ENCODE results near the gene C3orf38.

C3orf38 gene

DNA sequence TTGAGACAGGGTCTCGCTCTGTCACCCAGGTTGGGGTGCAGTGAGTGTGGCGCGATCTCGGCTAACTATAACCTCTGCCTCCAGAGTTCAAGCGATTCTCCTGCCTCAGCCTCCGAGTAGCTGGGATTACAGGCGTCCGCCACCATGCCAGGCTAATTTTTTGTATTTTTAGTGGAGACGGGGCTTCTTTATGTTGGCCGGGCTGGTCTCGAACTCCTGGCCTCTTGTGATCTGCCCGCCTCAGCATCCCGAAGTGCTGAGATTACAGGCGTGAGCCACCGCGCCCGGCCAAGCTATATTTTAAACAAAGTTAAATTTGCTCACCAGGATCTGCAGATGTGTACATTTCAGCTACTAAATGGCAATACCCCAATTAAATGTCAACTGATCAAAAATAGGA lies 1.1 kb upstream of the C3orf38 start:
- peak overlapping the region; percentile 62 for H3K4me2 ChIP-seq (ENCODE audit: low read depth, low read length)
- no peak overlapping the region for H3K27ac ChIP-seq (ENCODE audit: low read length)
- no peaks in the 10 kb centered on the region for H3K27me3 ChIP-seq (replicated peaks; ENCODE audit: insufficient read depth, low read length)
- H3K36me3 ChIP-seq (replicated peaks; ENCODE audit: insufficient read depth, low read length) = no peaks in the 10 kb centered on the region; the same call in 1 of the 2 replicates
- no peaks in the 10 kb centered on the region for H3K9me3 ChIP-seq (replicated peaks; ENCODE audit: insufficient read depth, low read length)
- H4K20me1 ChIP-seq (ENCODE audit: insufficient read depth, low read length) = no peaks in the 10 kb centered on the region
- no peak for DNase-seq
- peak overlapping the region; percentile 87; the same call in 1 of the 2 replicates for H3K9ac ChIP-seq (ENCODE audit: low read length)
- H3K4me3 ChIP-seq (ENCODE audit: low read length) = peak overlapping the region; percentile 99
- no peaks in the 10 kb centered on the region for H3K9me2 ChIP-seq (replicated peaks; ENCODE audit: insufficient read depth, low read length)
- H3F3A ChIP-seq (ENCODE audit: insufficient read depth, low read length) = peaks cover 10% of the 10 kb centered on the region
- H2AFZ ChIP-seq (ENCODE audit: low read length) = peak overlapping the region; percentile 90
- H3K79me2 ChIP-seq (ENCODE audit: low read length) = peaks cover 45% of the 10 kb centered on the region
- TF ChIP-seq, protein P1, sequence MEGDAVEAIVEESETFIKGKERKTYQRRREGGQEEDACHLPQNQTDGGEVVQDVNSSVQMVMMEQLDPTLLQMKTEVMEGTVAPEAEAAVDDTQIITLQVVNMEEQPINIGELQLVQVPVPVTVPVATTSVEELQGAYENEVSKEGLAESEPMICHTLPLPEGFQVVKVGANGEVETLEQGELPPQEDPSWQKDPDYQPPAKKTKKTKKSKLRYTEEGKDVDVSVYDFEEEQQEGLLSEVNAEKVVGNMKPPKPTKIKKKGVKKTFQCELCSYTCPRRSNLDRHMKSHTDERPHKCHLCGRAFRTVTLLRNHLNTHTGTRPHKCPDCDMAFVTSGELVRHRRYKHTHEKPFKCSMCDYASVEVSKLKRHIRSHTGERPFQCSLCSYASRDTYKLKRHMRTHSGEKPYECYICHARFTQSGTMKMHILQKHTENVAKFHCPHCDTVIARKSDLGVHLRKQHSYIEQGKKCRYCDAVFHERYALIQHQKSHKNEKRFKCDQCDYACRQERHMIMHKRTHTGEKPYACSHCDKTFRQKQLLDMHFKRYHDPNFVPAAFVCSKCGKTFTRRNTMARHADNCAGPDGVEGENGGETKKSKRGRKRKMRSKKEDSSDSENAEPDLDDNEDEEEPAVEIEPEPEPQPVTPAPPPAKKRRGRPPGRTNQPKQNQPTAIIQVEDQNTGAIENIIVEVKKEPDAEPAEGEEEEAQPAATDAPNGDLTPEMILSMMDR (IDR thresholded peaks at IDR 0.05; ENCODE audit: low read length) = no peak
- TF ChIP-seq EZH2phosphoT487 (IDR thresholded peaks at IDR 0.05; ENCODE audit: low read length) = no peak
- TF ChIP-seq EZH2 (optimal IDR thresholded peaks at IDR 0.05; ENCODE audit: low read depth, low read length) = no peak
- peaks cover 7% of the 10 kb centered on the region; the same call in 1 of the 2 replicates for H3K4me1 ChIP-seq (ENCODE audit: low read length)

DNA sequence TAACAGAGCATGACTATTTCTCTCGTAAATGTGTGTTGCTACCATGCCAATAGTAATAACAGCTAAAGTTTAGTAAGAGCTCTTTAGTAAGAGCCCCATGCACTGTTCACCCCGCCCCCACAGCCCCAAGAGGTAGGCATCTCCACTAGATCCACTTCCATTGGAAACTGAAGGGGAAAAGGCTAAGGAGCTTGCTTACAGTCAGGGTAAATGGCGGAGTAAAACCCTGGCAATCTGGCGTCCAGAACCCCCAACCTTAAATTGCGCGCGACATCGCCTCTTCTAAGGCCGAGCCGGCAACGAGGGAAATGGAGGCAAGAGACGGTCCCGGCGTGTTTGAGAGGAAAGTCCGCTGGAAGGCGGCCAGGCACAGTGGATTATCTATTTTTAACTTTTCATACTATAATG lies 654 bp upstream of the C3orf38 start:
- Histone ChIP-seq H3K36me3 (replicated peaks; ENCODE audit: insufficient read depth, low read length) (peaks cover 1% of the 10 kb centered on the region; the same call in 1 of the 2 replicates), H4K20me1 (ENCODE audit: insufficient read depth, low read length) (no peaks in the 10 kb centered on the region), H3K4me1 (ENCODE audit: low read length) (peaks cover 7% of the 10 kb centered on the region; the same call in 1 of the 2 replicates), H3K4me3 (ENCODE audit: low read length) (peak overlapping the region; percentile 99), H3K9me3 (replicated peaks; ENCODE audit: insufficient read depth, low read length) (no peaks in the 10 kb centered on the region), H3K27me3 (replicated peaks; ENCODE audit: insufficient read depth, low read length) (no peaks in the 10 kb centered on the region), H3K79me2 (ENCODE audit: low read length) (peaks cover 50% of the 10 kb centered on the region), H3K9ac (ENCODE audit: low read length) (peak overlapping the region; percentile 87; the same call in 1 of the 2 replicates), H2AFZ (ENCODE audit: low read length) (peak overlapping the region; percentile 90), H3K4me2 (ENCODE audit: low read depth, low read length) (peak overlapping the region; percentile 62), H3K9me2 (replicated peaks; ENCODE audit: insufficient read depth, low read length) (no peaks in the 10 kb centered on the region), H3K27ac (ENCODE audit: low read length) (peak overlapping the region; percentile 87; the same call in 1 of the 2 replicates), H3F3A (ENCODE audit: insufficient read depth, low read length) (peaks cover 10% of the 10 kb centered on the region)
- DNase-seq = peak; percentile 19
- TF ChIP-seq EZH2phosphoT487 (IDR thresholded peaks at IDR 0.05; ENCODE audit: low read length) = no peak

DNA sequence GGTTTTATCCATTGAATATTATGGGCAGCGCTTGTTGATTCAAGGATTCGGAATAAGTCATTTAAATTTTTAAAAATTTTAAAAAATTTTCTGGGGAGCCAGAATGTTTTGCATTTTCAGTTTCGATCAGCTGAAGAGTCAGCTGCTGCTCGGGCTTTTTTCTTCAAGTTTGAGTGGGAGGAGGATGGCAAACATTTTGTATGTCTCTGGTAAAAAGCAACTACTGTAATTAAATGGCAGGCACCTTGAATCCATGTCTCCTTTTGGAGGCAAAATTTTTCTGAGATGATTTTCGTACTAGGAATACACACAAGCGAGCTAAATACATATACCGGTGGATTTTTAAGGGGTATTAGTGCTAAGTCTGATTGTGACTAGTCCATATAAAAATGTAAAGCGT lies 612 bp downstream of the C3orf38 start:
- no peaks in the 10 kb centered on the region for H3K27me3 ChIP-seq (replicated peaks; ENCODE audit: insufficient read depth, low read length)
- H2AFZ ChIP-seq (ENCODE audit: low read length) = peak overlapping the region; percentile 79
- H3K9ac ChIP-seq (ENCODE audit: low read length) = peak overlapping the region; percentile 87
- H4K20me1 ChIP-seq (ENCODE audit: insufficient read depth, low read length) = no peaks in the 10 kb centered on the region
- TF ChIP-seq, protein P1 (IDR thresholded peaks at IDR 0.05; ENCODE audit: low read length) = no peak
- TF ChIP-seq EZH2phosphoT487 (IDR thresholded peaks at IDR 0.05; ENCODE audit: low read length) = no peak
- no peak for TF ChIP-seq EZH2 (optimal IDR thresholded peaks at IDR 0.05; ENCODE audit: low read depth, low read length)
- peaks cover 7% of the 10 kb centered on the region; the same call in 1 of the 2 replicates for H3K4me1 ChIP-seq (ENCODE audit: low read length)
- H3K36me3 ChIP-seq (replicated peaks; ENCODE audit: insufficient read depth, low read length) = peaks cover 6% of the 10 kb centered on the region
- H3K9me2 ChIP-seq (replicated peaks; ENCODE audit: insufficient read depth, low read length) = no peaks in the 10 kb centered on the region
- peak overlapping the region; percentile 87; the same call in 1 of the 2 replicates for H3K27ac ChIP-seq (ENCODE audit: low read length)
- DNase-seq = peak; percentile 48
- H3K9me3 ChIP-seq (replicated peaks; ENCODE audit: insufficient read depth, low read length) = no peaks in the 10 kb centered on the region
- H3F3A ChIP-seq (ENCODE audit: insufficient read depth, low read length) = peaks cover 10% of the 10 kb centered on the region
- H3K79me2 ChIP-seq (ENCODE audit: low read length) = peaks cover 62% of the 10 kb centered on the region
- peak overlapping the region; percentile 52 for H3K4me2 ChIP-seq (ENCODE audit: low read depth, low read length)
- peak overlapping the region; percentile 99 for H3K4me3 ChIP-seq (ENCODE audit: low read length)

DNA sequence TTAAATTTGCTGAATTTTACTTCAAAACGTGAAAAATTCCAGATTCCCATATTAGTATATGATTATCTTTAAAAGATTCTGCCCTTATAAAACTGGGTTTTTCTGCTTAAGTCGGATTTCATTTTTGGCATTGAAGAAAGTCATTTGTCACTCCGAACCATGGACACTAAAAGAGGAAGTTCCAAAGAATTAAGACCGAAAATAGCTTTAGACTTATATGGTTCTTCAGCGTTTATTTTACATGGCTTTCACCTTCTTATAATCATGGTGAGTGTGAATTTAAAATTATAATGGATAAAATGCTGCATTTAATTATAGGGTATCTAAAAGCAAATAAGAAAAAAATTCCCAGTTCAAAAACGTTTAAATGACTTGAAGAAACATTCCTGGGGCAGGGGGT lies 1.0 kb downstream of the C3orf38 start:
- H3K4me3 ChIP-seq (ENCODE audit: low read length) = peak overlapping the region; percentile 99
- H3K4me1 ChIP-seq (ENCODE audit: low read length) = peaks cover 7% of the 10 kb centered on the region; the same call in 1 of the 2 replicates
- H3K27ac ChIP-seq (ENCODE audit: low read length) = peak overlapping the region; percentile 87; the same call in 1 of the 2 replicates
- peaks cover 66% of the 10 kb centered on the region for H3K79me2 ChIP-seq (ENCODE audit: low read length)
- H3K36me3 ChIP-seq (replicated peaks; ENCODE audit: insufficient read depth, low read length) = peaks cover 6% of the 10 kb centered on the region
- no peak for DNase-seq
- H2AFZ ChIP-seq (ENCODE audit: low read length) = no peak overlapping the region
- H4K20me1 ChIP-seq (ENCODE audit: insufficient read depth, low read length) = no peaks in the 10 kb centered on the region
- H3K9ac ChIP-seq (ENCODE audit: low read length) = peak overlapping the region; percentile 87
- no peaks in the 10 kb centered on the region for H3K9me3 ChIP-seq (replicated peaks; ENCODE audit: insufficient read depth, low read length)
- no peaks in the 10 kb centered on the region for H3K9me2 ChIP-seq (replicated peaks; ENCODE audit: insufficient read depth, low read length)
- TF ChIP-seq EZH2phosphoT487 (IDR thresholded peaks at IDR 0.05; ENCODE audit: low read length) (no peak), EZH2 (optimal IDR thresholded peaks at IDR 0.05; ENCODE audit: low read depth, low read length) (no peak)
- TF ChIP-seq, protein P1 (IDR thresholded peaks at IDR 0.05; ENCODE audit: low read length) = no peak
- peak overlapping the region; percentile 52 for H3K4me2 ChIP-seq (ENCODE audit: low read depth, low read length)
- H3K27me3 ChIP-seq (replicated peaks; ENCODE audit: insufficient read depth, low read length) = no peaks in the 10 kb centered on the region
- H3F3A ChIP-seq (ENCODE audit: insufficient read depth, low read length) = peaks cover 10% of the 10 kb centered on the region

Measured in MM.1S (cell line).